Epithelial cell of esophagus (primary cell): ENCODE results near the gene DPH1.

Experiments
- DNase-seq: peaks from one replicate; pipeline ENCODE4 v3.0.0; 2010; ENCODE audit warnings: low read depth
- H3K4me3 ChIP-seq: 2 replicates; pipeline ENCODE4 v1.5.1; 2011; ENCODE audit warnings: mild to moderate bottlenecking, low read length, control low read depth
- CTCF ChIP-seq: IDR thresholded peaks from 2 replicates; pipeline ENCODE4 v1.5.1; 2011; ENCODE audit warnings: low read depth, mild to moderate bottlenecking, low read length, control low read depth, inconsistent platforms; ENCODE audit not compliant: insufficient read depth; ENCODE audit errors: missing control alignments

The DPH1 gene

GRCh38 chr17:2023692-2024571, 6.0 kb upstream of the DPH1 start:
- DNase-seq: peak; percentile 41
- no peak for TF ChIP-seq CTCF
- H3K4me3 ChIP-seq: peak overlapping the region; percentile 66

- no peak for TF ChIP-seq CTCF
- no peak for DNase-seq
- peak overlapping the region; percentile 66 for H3K4me3 ChIP-seq
Measured at GRCh38 chr17:2024572-2025219, 5.3 kb upstream of the DPH1 start.

GRCh38 chr17:2025220-2025621, 4.7 kb upstream of the DPH1 start, which contains the start of gene RTN4RL1:
TSS of gene RTN4RL1 (minus strand) at chr17:2025334. CDS start at chr17:2024865, 469 bp downstream.
- peak; percentile 89 for DNase-seq
- H3K4me3 ChIP-seq: peak within 1 kb of the TSS; percentile 66
- TF ChIP-seq CTCF: peak; percentile 4

- TF ChIP-seq CTCF: peak; percentile 82
- peak overlapping the region; percentile 66 for H3K4me3 ChIP-seq
- DNase-seq: peak; percentile 82
Measured at GRCh38 chr17:2025622-2026309, 4.2 kb upstream of the DPH1 start.

- no peak for DNase-seq
- no peak overlapping the region for H3K4me3 ChIP-seq
- no peak for TF ChIP-seq CTCF
Measured at GRCh38 chr17:2027528-2028233, 2.3 kb upstream of the DPH1 start.

- no peak overlapping the region for H3K4me3 ChIP-seq
- DNase-seq: no peak
- no peak for TF ChIP-seq CTCF
Measured at GRCh38 chr17:2028234-2028614, 1.7 kb upstream of the DPH1 start.
